Lower leg skin (tissue), 4 donors: ENCODE results near the gene CACNA1G. TPM values are rescaled to one million over a fixed set of nuclear protein-coding genes. Genes with fewer than 3 reads are reported as not detected.

Source experiments
- DNase-seq, 2 donors: peaks; one replicate each; pipeline ENCODE4 v3.0.0-alpha.2; 2019; ENCODE audit warnings: low spot score in 2 of 2
- H3K4me3 ChIP-seq: fragments of 200-600 bp; sonication (generic); 2 replicates; pipeline ENCODE4 v1.5.1; 2017; ENCODE audit warnings: mild to moderate bottlenecking, low read depth; ENCODE audit not compliant: poor library complexity, severe bottlenecking
- POLR2A ChIP-seq, 2 donors: fragments of 450-650 bp; IDR thresholded peaks; one replicate each; pipeline ENCODE4 v1.6.1; 2016 to 2017; ENCODE audit warnings: antibody characterized with exemption in 2 of 2, mild to moderate bottlenecking in 1 of 2, moderate library complexity in 1 of 2
- WGBS, 2 donors: methylation state at CpG; one replicate each; pipeline ENCODE4 v1.1.5; 2018; 5-methylcytosine and 5-hydroxymethylcytosine counted together
- intact Hi-C: fragments of 100-400 bp; cut with DNase I; formaldehyde crosslinking; loops from one replicate; pipeline ENCODE4 v1.15.0; 2023; ENCODE audit warnings: low total_unique reads
- total RNA-seq, 4 donors: library from RNA; depleted of rRNA; stranded (reverse); fragments of >200 nt; gene quantifications; one replicate each; pipeline ENCODE4 v1.1.0, GENCODE V29; 2016
- TF ChIP-seq, protein P1 (sequence below), 3 donors: fragments of 450-650 bp; IDR thresholded peaks; one replicate each; pipeline ENCODE4 v1.5.1; 2016; ENCODE audit warnings: antibody characterized with exemption in 3 of 3, mild to moderate bottlenecking in 3 of 3, moderate library complexity in 2 of 3

CACNA1G gene
- total RNA-seq, 4 donors from 2014 or later: 1.3 to 3.1 (median 1.8) TPM

- 35 to 41% methylated on average over 21 to 24 of the region's 24 CpGs for WGBS, 2 donors
- DNase-seq: peak in 1 of 2 donors; percentile 89
- peak overlapping the region; percentile 15 for H3K4me3 ChIP-seq
- intact Hi-C loops: loop anchor here (10.0 kb wide), 1 partner anchor 50 kb away; no protein-coding TSS in a partner anchor
- TF ChIP-seq, protein P1, sequence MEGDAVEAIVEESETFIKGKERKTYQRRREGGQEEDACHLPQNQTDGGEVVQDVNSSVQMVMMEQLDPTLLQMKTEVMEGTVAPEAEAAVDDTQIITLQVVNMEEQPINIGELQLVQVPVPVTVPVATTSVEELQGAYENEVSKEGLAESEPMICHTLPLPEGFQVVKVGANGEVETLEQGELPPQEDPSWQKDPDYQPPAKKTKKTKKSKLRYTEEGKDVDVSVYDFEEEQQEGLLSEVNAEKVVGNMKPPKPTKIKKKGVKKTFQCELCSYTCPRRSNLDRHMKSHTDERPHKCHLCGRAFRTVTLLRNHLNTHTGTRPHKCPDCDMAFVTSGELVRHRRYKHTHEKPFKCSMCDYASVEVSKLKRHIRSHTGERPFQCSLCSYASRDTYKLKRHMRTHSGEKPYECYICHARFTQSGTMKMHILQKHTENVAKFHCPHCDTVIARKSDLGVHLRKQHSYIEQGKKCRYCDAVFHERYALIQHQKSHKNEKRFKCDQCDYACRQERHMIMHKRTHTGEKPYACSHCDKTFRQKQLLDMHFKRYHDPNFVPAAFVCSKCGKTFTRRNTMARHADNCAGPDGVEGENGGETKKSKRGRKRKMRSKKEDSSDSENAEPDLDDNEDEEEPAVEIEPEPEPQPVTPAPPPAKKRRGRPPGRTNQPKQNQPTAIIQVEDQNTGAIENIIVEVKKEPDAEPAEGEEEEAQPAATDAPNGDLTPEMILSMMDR (IDR thresholded peaks at IDR 0.05): no peak
- no peak for TF ChIP-seq POLR2A (IDR thresholded peaks at IDR 0.05)
Observed at GRCh38 chr17:50534222-50534978, 26.1 kb upstream of the CACNA1G start.

DNA sequence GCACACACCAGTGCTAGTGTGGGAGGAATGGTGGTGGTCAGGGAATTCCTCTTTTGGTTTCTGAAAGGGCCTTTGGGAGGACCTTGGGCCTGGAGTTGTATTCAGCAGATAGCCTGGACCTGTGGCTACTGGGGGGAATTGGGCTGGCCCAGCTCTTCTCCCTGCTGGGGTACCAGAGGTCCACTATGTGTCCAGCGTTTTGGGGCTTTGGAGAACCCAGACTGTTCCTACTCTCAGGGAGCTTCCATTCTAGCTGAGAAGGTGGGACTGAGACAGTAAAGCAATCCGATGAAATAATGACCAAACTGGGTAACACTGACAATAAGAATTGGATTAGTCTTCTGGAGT lies 25.6 kb upstream of the CACNA1G start:
- no peak overlapping the region for H3K4me3 ChIP-seq
- WGBS, 2 donors: 71 to 92% methylated on average over 2 of the region's 2 CpGs

DNA sequence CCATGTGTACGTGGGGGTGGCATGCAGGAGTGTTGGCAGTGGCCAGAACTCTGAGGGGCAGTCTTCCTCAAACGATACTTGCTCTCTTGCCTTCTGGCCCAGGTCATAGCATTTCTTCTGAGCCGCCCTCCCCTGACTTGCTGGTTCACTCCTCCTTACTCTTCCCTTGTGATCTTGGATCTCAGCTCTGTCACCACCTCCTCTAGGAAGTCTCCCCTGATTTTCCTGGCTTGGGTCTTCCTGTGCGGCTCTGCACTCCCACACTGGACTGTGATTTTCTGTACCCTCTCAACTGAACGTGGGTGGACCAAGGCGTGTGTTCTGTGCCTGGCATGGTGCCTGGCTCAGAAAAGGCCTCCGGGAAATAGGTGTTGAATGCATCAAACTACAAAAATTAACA lies 25.1 kb upstream of the CACNA1G start:
- intact Hi-C loops: loop anchor here (10.0 kb wide), 1 partner anchor 51 kb away; no protein-coding TSS in a partner anchor
- no peak for DNase-seq
- H3K4me3 ChIP-seq: no peak overlapping the region
- no peak for TF ChIP-seq POLR2A (IDR thresholded peaks at IDR 0.05)
- TF ChIP-seq, protein P1 (IDR thresholded peaks at IDR 0.05): no peak
- WGBS, 2 donors: 59 to 63% methylated on average over 7 of the region's 7 CpGs

More for the DNA sequence above, 25.6 kb upstream of the CACNA1G start:
- intact Hi-C loops: loop anchor here (10.0 kb wide), 1 partner anchor 50 kb away; no protein-coding TSS in a partner anchor
- DNase-seq: no peak
- TF ChIP-seq POLR2A (IDR thresholded peaks at IDR 0.05): no peak
- TF ChIP-seq, protein P1 (IDR thresholded peaks at IDR 0.05): no peak

DNA sequence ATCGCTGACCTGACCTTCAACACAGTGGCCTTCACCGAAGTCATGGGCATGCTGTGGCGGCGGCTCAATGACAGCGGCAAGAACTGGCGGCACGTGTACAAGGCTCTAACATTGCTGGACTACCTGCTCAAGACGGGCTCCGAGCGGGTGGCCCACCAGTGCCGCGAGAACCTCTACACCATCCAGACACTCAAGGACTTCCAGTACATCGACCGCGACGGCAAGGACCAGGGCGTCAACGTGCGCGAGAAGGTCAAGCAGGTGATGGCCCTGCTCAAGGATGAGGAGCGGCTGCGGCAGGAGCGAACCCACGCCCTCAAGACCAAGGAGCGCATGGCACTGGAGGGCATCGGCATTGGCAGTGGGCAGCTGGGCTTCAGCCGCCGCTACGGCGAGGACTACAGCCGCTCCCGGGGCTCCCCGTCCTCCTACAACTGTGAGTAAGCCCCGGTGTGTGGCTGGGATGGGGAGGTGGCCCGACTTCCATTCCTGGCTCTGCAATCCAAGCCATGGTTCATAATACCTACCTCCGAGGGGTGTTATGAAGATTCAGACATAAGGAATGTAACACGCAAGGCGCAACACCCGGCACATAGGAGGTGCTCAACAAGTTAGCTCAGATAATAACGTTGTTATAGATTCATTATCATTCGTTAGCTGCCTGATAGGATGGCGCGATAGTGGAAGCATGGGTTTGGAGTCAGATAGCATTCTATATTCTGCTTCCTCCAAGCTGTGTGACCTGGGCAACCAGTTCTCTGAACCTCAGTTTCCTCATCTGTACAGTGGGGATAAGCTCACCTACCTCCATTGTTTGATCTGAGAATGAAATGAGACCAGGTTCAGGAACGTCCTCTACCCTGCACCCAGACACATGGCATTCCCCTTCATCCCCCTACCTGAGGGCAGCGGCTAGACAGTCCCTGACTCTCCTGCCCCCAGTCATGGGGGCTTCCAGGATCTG lies 23.6 kb upstream of the CACNA1G start:
- DNase-seq: no peak
- 91 to 94% methylated on average over 43 to 45 of the region's 45 CpGs for WGBS, 2 donors
- intact Hi-C loops: loop anchor here (10.0 kb wide), 1 partner anchor 52 kb away; no protein-coding TSS in a partner anchor
- H3K4me3 ChIP-seq: no peak overlapping the region
- TF ChIP-seq POLR2A (IDR thresholded peaks at IDR 0.05): no peak
- TF ChIP-seq, protein P1 (IDR thresholded peaks at IDR 0.05): no peak

GRCh38 chr17:50537721-50538548 lies 22.6 kb upstream of the CACNA1G start:
- no peak overlapping the region for H3K4me3 ChIP-seq
- intact Hi-C loops: loop anchor here (10.0 kb wide), 1 partner anchor 53 kb away; no protein-coding TSS in a partner anchor
- 88 to 93% methylated on average over 14 to 20 of the region's 20 CpGs for WGBS, 2 donors
- TF ChIP-seq, protein P1 (IDR thresholded peaks at IDR 0.05): no peak
- TF ChIP-seq POLR2A (IDR thresholded peaks at IDR 0.05): no peak
- peak in 1 of 2 donors; percentile 84 for DNase-seq
